A549 (cell line): ENCODE data around the gene PKN1. TPM values are rescaled to one million over a fixed set of nuclear protein-coding genes. Genes with fewer than 3 reads are reported as not detected.

ENCODE experiments used
- ATAC-seq, 2 experiments: fragments of 200-7000 bp in 1 of 2; fragments of >200 bp in 1 of 2; cut with Nextera tagmentation in 1 of 2; cut with Tn5 transposase in 1 of 2; 3 replicates each; pipeline versions ENCODE4 v1.8.0 to v1.9.1; 2018 to 2020; ENCODE audit warnings: mild to moderate bottlenecking in 1 of 2, moderate library complexity in 1 of 2
- CTCF ChIA-PET: fragments of 300-600 bp; sonication (Branson Sonifier 250); formaldehyde crosslinking; extraction: SDS; loops from one replicate; lab custom pipeline; 2021; ENCODE audit warnings: antibody characterized with exemption, inconsistent platforms; lab: Yijun Ruan, JAX
- POLR2A ChIA-PET: fragments of 350-600 bp; formaldehyde crosslinking; extraction: SDS; loops from one replicate; lab custom pipeline; 2021; ENCODE audit warnings: antibody characterized with exemption, inconsistent platforms; lab: Yijun Ruan, JAX
- DNase-seq, 2 experiments: peaks; one replicate each; pipeline versions ENCODE4 v3.0.0 to v3.0.0-alpha.2; 2011 to 2016; ENCODE audit warnings: low read depth in 1 of 2, low spot score in 1 of 2
- FAIRE-seq: peaks from 2 replicates; lab custom pipeline; 2011; peaks lifted over from hg19 to GRCh38; lab: Jason Lieb, UNC
- H3K27ac ChIP-seq, 2 experiments: fragments of >200 bp; sonication (Bioruptor Twin); formaldehyde crosslinking; 3 replicates each; pipeline ENCODE4 v1.5.1; 2016 to 2017
- H3K4me1 ChIP-seq: fragments of >200 bp; sonication (Bioruptor Twin); formaldehyde crosslinking; 3 replicates; pipeline ENCODE4 v1.6.1; 2016
- H3K4me2 ChIP-seq: fragments of >200 bp; sonication (Bioruptor Twin); formaldehyde crosslinking; 3 replicates; pipeline ENCODE4 v1.6.1; 2016
- H3K4me3 ChIP-seq: fragments of >200 bp; sonication (Bioruptor Twin); formaldehyde crosslinking; 3 replicates; pipeline ENCODE4 v1.5.1; 2016
- H3K9me3 ChIP-seq: fragments of >200 bp; sonication (Bioruptor Twin); formaldehyde crosslinking; 3 replicates; pipeline ENCODE4 v1.6.1; 2016
- ATOH8 ChIP-seq: fragments of 250-450 bp; sonication (Bioruptor Pico); IDR thresholded peaks from 2 replicates; pipeline ENCODE4 v1.5.0; 2020; ENCODE audit warnings: low read depth, mild to moderate bottlenecking, moderate library complexity
- CHD2 ChIP-seq: fragments of 150-350 bp; IDR thresholded peaks from 2 replicates; pipeline ENCODE4 v1.6.1; 2014; ENCODE audit warnings: low read length; ENCODE audit not compliant: partially characterized antibody
- CTCF ChIP-seq: fragments of >200 bp; sonication (Bioruptor Twin); formaldehyde crosslinking; IDR thresholded peaks from 3 replicates; pipeline ENCODE4 v1.5.1; 2016
- EHMT2 ChIP-seq: fragments of 200-600 bp; sonication (generic); IDR thresholded peaks from 2 replicates; pipeline ENCODE4 v1.6.1; 2016; ENCODE audit warnings: antibody characterized with exemption, low read depth, mild to moderate bottlenecking, moderate library complexity
- ESRRA ChIP-seq: fragments of 150-350 bp; IDR thresholded peaks from 2 replicates; pipeline ENCODE4 v1.6.1; 2014; ENCODE audit warnings: mild to moderate bottlenecking, low read length, borderline replicate concordance
- FOXS1 ChIP-seq: fragments of 250-450 bp; sonication (Bioruptor Pico); IDR thresholded peaks from 2 replicates; pipeline ENCODE4 v1.5.0; 2020; ENCODE audit warnings: mild to moderate bottlenecking, moderate library complexity
- HDAC2 ChIP-seq: fragments of 200-600 bp; sonication (generic); IDR thresholded peaks from 2 replicates; pipeline ENCODE4 v1.6.1; 2016
- KDM1A ChIP-seq: fragments of 200-600 bp; sonication (generic); IDR thresholded peaks from 2 replicates; pipeline ENCODE4 v1.6.1; 2016; ENCODE audit warnings: low read depth, mild to moderate bottlenecking
- MAZ ChIP-seq: fragments of 150-350 bp; IDR thresholded peaks from 2 replicates; pipeline ENCODE4 v1.6.1; 2014; ENCODE audit warnings: antibody characterized with exemption, low read depth, low read length, borderline replicate concordance
- MYC ChIP-seq: IDR thresholded peaks from 2 replicates; pipeline ENCODE4 v1.6.1; 2012; ENCODE audit warnings: mild to moderate bottlenecking, inconsistent platforms, low read length, improper control_type of control experiment, borderline replicate concordance
- PBX3 ChIP-seq: IDR thresholded peaks from 2 replicates; pipeline ENCODE4 v1.6.1; 2012
- POLR2AphosphoS2 ChIP-seq: conservative IDR thresholded peaks from 2 replicates; pipeline ENCODE4 v1.6.1; 2012; ENCODE audit warnings: low read length, improper control_type of control experiment, inconsistent platforms
- RFX5 ChIP-seq: fragments of 450-650 bp; IDR thresholded peaks from 2 replicates; pipeline ENCODE4 v1.7.1; 2014; ENCODE audit warnings: antibody characterized with exemption, mild to moderate bottlenecking, moderate library complexity
- WGBS: methylation state at CpG from one replicate; pipeline ENCODE4 v1.1.6; 2017; ENCODE audit errors: missing lambda C conversion rate; 5-methylcytosine and 5-hydroxymethylcytosine counted together
- polyA plus RNA-seq, 4 experiments: library from polyadenylated mRNA; depleted of rRNA in 3 of 4; stranded (reverse); fragments of >200 nt; fragmentation: RNase III in 1 of 4; extraction: RNeasy Plus Mini Kit Qiagen cat#74134 plus additional on column Dnase treatment in 1 of 4; gene quantifications; 2 replicates in 3 of 4; 3 replicates in 1 of 4; pipeline ENCODE4 v1.2.3, GENCODE V29; 2011 to 2017
- TF ChIP-seq, protein P1 (sequence below): IDR thresholded peaks from 2 replicates; pipeline ENCODE4 v1.6.1; 2012
- TF ChIP-seq, protein P2 (sequence below): IDR thresholded peaks from 2 replicates; pipeline ENCODE4 v1.6.1; 2012; ENCODE audit warnings: low read depth, borderline replicate concordance

PKN1 gene
- polyA plus RNA-seq, 2 of the 4 experiments (the other 2 are of a cell fraction), result 33.4 to 37.3 TPM

GRCh38 chr19:14407605-14408484 is 25.3 kb upstream of the PKN1 start:
- POLR2A ChIA-PET, result interaction anchor here (0.6 kb wide), 1 partner anchor 26 kb away, joined by 3 read pairs; no protein-coding TSS in a partner anchor
- no peak for DNase-seq
- ATAC-seq, result peak; percentile 2 to 23; a peak in 4 of 6 replicates
- no peak for FAIRE-seq
- TF ChIP-seq POLR2AphosphoS2, result peak; percentile 88; the same call in 1 of the 2 replicates
- TF ChIP-seq, protein P1, sequence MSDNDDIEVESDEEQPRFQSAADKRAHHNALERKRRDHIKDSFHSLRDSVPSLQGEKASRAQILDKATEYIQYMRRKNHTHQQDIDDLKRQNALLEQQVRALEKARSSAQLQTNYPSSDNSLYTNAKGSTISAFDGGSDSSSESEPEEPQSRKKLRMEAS, result no peak
- no peak overlapping the region for H3K4me3 ChIP-seq
- CTCF ChIA-PET, result interaction anchor here (2.2 to 3.9 kb wide), 4 partner anchors 26 to 271 kb away, joined by 11 to 22 read pairs (median 17); partner anchors contain the start of genes ADGRE5 and ASF1B
- no peak overlapping the region for H3K27ac ChIP-seq
- H3K4me1 ChIP-seq, result no peaks in the 10 kb centered on the region
- H3K4me2 ChIP-seq, result no peak overlapping the region
- 90% methylated on average over 15 of the region's 20 CpGs for WGBS
- no peaks in the 10 kb centered on the region for H3K9me3 ChIP-seq

GRCh38 chr19:14408491-14409145 is 24.5 kb upstream of the PKN1 start:
- ATAC-seq (peak in 1 of 2 experiments; percentile 4; a peak in 1 of 6 replicates), DNase-seq (no peak), FAIRE-seq (no peak)
- ChIA-PET POLR2A (no interaction called here), CTCF (no interaction called here)
- no peak overlapping the region for H3K27ac ChIP-seq
- TF ChIP-seq MAZ (no peak), ATOH8 (CRISPR knock-in tag) (no peak), CTCF (no peak), FOXS1 (CRISPR knock-in tag) (no peak), KDM1A (no peak), CHD2 (no peak), ESRRA (no peak), RFX5 (no peak), MYC (no peak), EHMT2 (no peak), PBX3 (no peak), HDAC2 (no peak)
- TF ChIP-seq, protein P2, sequence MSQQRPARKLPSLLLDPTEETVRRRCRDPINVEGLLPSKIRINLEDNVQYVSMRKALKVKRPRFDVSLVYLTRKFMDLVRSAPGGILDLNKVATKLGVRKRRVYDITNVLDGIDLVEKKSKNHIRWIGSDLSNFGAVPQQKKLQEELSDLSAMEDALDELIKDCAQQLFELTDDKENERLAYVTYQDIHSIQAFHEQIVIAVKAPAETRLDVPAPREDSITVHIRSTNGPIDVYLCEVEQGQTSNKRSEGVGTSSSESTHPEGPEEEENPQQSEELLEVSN, result no peak
- no peak overlapping the region for H3K4me3 ChIP-seq
- H3K4me1 ChIP-seq, result no peaks in the 10 kb centered on the region
- 78% methylated on average over 18 of the region's 20 CpGs for WGBS
- H3K9me3 ChIP-seq, result no peaks in the 10 kb centered on the region
- no peak overlapping the region for H3K4me2 ChIP-seq
